Bronchial epithelial cell (primary cell): Measurements from ENCODE around the gene ADI1. TPM values are rescaled to one million over a fixed set of nuclear protein-coding genes. Genes with fewer than 3 reads are reported as not detected.

Source experiments
- DNase-seq: peaks from one replicate; pipeline ENCODE4 v3.0.0-alpha.2; 2010; ENCODE audit warnings: low read depth
- FAIRE-seq: peaks from 2 replicates; lab custom pipeline; 2011; peaks lifted over from hg19 to GRCh38; lab: Jason Lieb, UNC
- H3K27me3 ChIP-seq: 2 replicates; pipeline ENCODE4 v1.5.1; 2011; ENCODE audit warnings: low read length; ENCODE audit not compliant: control insufficient read depth, insufficient read depth
- H3K36me3 ChIP-seq: 2 replicates; pipeline ENCODE4 v1.5.1; 2011; ENCODE audit warnings: low read length; ENCODE audit not compliant: control insufficient read depth, insufficient read depth
- H3K4me3 ChIP-seq: 2 replicates; pipeline ENCODE4 v1.5.1; 2011; ENCODE audit warnings: mild to moderate bottlenecking, low read depth, low read length, control low read depth
- total RNA-seq: library from RNA; depleted of rRNA; stranded (reverse); fragments of >200 nt; gene quantifications from 2 replicates; pipeline ENCODE4 v1.2.1, GENCODE V29; 2014
- TF ChIP-seq, protein P1 (sequence below): IDR thresholded peaks from 2 replicates; pipeline ENCODE4 v1.5.1; 2011; ENCODE audit warnings: mild to moderate bottlenecking, moderate library complexity, low read length, control low read depth, inconsistent platforms; ENCODE audit not compliant: insufficient read depth, severe bottlenecking

Gene ADI1
- total RNA-seq, 1 donor from 2014 or later = 29.5 TPM

GRCh38 chr2:3463944-3464343, 55.4 kb downstream of the ADI1 start:
- no peak for FAIRE-seq
- peaks cover 28% of the 10 kb centered on the region for H3K36me3 ChIP-seq

GRCh38 chr2:3463186-3463835, 56.0 kb downstream of the ADI1 start:
- FAIRE-seq (no peak), DNase-seq (no peak)
- Histone ChIP-seq H3K27me3 (no peaks in the 10 kb centered on the region), H3K4me3 (no peak overlapping the region), H3K36me3 (peaks cover 23% of the 10 kb centered on the region)
- TF ChIP-seq, protein P1, sequence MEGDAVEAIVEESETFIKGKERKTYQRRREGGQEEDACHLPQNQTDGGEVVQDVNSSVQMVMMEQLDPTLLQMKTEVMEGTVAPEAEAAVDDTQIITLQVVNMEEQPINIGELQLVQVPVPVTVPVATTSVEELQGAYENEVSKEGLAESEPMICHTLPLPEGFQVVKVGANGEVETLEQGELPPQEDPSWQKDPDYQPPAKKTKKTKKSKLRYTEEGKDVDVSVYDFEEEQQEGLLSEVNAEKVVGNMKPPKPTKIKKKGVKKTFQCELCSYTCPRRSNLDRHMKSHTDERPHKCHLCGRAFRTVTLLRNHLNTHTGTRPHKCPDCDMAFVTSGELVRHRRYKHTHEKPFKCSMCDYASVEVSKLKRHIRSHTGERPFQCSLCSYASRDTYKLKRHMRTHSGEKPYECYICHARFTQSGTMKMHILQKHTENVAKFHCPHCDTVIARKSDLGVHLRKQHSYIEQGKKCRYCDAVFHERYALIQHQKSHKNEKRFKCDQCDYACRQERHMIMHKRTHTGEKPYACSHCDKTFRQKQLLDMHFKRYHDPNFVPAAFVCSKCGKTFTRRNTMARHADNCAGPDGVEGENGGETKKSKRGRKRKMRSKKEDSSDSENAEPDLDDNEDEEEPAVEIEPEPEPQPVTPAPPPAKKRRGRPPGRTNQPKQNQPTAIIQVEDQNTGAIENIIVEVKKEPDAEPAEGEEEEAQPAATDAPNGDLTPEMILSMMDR = no peak

More at GRCh38 chr2:3463944-3464343, 55.4 kb downstream of the ADI1 start:
- no peak overlapping the region for H3K4me3 ChIP-seq
- TF ChIP-seq, protein P1 = no peak
- no peaks in the 10 kb centered on the region for H3K27me3 ChIP-seq
- no peak for DNase-seq

- DNase-seq (no peak), FAIRE-seq (no peak)
- H3K36me3 ChIP-seq = peaks cover 22% of the 10 kb centered on the region
- TF ChIP-seq, protein P1 = no peak
- no peak overlapping the region for H3K4me3 ChIP-seq
- H3K27me3 ChIP-seq = no peaks in the 10 kb centered on the region
Measured at GRCh38 chr2:3462493-3463104, 56.7 kb downstream of the ADI1 start.

DNA sequence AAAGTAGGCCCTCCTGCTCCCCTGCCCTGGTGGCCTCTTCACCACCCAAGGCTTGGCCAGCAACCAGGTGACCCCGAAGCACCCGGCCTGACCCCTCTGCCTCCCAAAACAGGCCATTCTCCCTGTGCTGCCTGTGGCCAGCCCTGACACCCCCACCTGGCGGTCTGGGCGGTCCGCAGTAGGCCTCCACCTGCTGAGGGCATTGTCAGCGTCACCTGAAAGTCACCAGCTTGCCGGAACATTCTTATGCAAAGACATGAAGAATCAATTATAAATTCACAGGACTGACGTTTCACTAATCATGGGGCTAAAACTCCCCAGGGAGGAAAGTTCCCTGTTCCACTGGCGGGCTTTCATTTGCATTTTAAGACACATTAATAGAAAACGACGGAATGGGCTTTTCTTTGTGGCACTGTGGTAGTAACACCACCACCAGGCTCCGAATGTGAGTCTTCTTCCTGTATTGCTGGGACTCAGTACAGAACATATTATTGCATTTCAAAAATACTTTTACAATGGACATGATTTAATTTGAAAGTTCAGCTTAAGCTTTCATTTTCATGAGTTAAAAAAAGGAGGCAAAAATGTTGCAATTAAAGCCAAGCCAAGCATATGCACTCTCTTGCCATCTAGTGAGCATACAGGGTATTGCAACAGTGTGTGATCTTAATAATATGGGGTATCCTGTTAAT, 57.4 kb downstream of the ADI1 start:
- Histone ChIP-seq H3K4me3 (no peak overlapping the region), H3K27me3 (no peaks in the 10 kb centered on the region), H3K36me3 (peaks cover 20% of the 10 kb centered on the region)
- TF ChIP-seq, protein P1 = peak; percentile 49
- no peak for FAIRE-seq
- DNase-seq = peak; percentile 55

- Histone ChIP-seq H3K36me3 (peaks cover 17% of the 10 kb centered on the region), H3K4me3 (no peak overlapping the region), H3K27me3 (no peaks in the 10 kb centered on the region)
- FAIRE-seq (no peak), DNase-seq (no peak)
- TF ChIP-seq, protein P1 = no peak
Measured at GRCh38 chr2:3460831-3461800, 58.2 kb downstream of the ADI1 start.
